KG1 (cell line): ENCODE data around the gene IRX2.

Experiments
- DNase-seq: peaks from one replicate; lab custom pipeline; 2025; lab: John Stamatoyannopoulos, UW

IRX2 gene

DNA sequence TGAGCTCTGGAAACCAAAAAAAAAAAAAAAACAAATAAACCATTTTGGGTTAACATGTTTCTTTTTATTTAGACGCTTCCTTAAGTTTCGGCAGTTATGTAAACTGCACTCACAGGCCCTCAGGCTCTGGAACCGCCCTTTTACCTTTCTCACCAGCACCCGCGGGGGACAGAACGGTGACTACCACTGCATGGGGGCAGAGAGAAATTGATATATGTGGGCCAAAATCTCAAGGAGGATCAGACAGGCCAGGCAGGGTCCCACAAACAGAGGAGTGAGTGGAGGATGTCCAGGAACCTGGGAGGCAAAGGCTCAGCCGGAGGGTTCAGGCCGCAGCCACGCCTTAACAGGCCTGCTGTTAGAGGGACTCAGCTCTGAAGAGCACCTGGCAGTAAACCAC lies 54.4 kb downstream of the IRX2 start:
- DNase-seq: no peak
